HAP-1 (cell line): ENCODE results near the gene USP6NL.

Source experiments
- DNase-seq, 2 experiments: peaks; one replicate each; pipeline ENCODE4 v3.0.0-alpha.2; 2016 to 2020; ENCODE audit warnings: low spot score in 2 of 2
- H3K27me3 ChIP-seq: fragments of 250-450 bp; sonication (Bioruptor Pico); 2 replicates; pipeline ENCODE4 v1.5.1; 2020; ENCODE audit warnings: low read depth, mild to moderate bottlenecking, moderate library complexity
- H3K36me3 ChIP-seq: fragments of 250-450 bp; sonication (Bioruptor Pico); replicated peaks from 2 replicates; pipeline ENCODE4 v1.5.1; 2020; ENCODE audit warnings: mild to moderate bottlenecking
- H3K4me1 ChIP-seq: fragments of 250-450 bp; sonication (Bioruptor Pico); 2 replicates; pipeline ENCODE4 v1.5.1; 2020; ENCODE audit warnings: mild to moderate bottlenecking
- H3K4me3 ChIP-seq: fragments of 250-450 bp; sonication (Bioruptor Pico); 2 replicates; pipeline ENCODE4 v1.5.1; 2020; ENCODE audit warnings: mild to moderate bottlenecking, moderate library complexity
- H3K9me3 ChIP-seq: fragments of 250-450 bp; sonication (Bioruptor Pico); 2 replicates; pipeline ENCODE4 v1.5.1; 2020; ENCODE audit warnings: mild to moderate bottlenecking, moderate library complexity
- in situ Hi-C: fragments of 300-500 bp; cut with MboI; formaldehyde crosslinking; loops from 3 replicates; pipeline ENCODE4 v1.14.3; 2020; ENCODE audit warnings: low sequenced_read_pairs, inconsistent platforms, mixed read lengths

Gene USP6NL

DNA sequence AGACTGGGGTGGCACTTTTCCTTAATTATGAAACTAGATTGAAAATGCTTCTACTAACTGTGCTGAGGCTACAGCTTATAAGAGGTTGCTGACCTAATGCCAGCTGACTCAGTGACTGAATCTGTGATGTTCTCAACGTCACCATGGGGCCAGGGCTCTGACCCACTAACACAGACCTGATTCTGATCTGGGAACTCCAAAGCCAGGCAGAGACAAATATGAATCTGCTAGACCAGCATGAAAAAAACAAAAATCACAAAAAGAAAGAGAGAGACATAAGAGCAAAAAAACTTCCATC, 16.1 kb downstream of the USP6NL start:
- no peaks in the 10 kb centered on the region for H3K9me3 ChIP-seq
- no peak for DNase-seq
- H3K4me3 ChIP-seq: no peak overlapping the region
- H3K36me3 ChIP-seq: no peaks in the 10 kb centered on the region
- in situ Hi-C loops: no loop called here
- no peaks in the 10 kb centered on the region; the same call in 1 of the 2 replicates for H3K4me1 ChIP-seq
- no peaks in the 10 kb centered on the region for H3K27me3 ChIP-seq

- in situ Hi-C loops: no loop called here
- no peaks in the 10 kb centered on the region for H3K27me3 ChIP-seq
- DNase-seq: no peak
- H3K4me3 ChIP-seq: no peak overlapping the region
- no peaks in the 10 kb centered on the region for H3K9me3 ChIP-seq
- no peaks in the 10 kb centered on the region for H3K36me3 ChIP-seq
- H3K4me1 ChIP-seq: no peaks in the 10 kb centered on the region; the same call in 1 of the 2 replicates
These were observed 16.7 kb downstream of the USP6NL start for GRCh38 chr10:11594589-11595394.

DNA sequence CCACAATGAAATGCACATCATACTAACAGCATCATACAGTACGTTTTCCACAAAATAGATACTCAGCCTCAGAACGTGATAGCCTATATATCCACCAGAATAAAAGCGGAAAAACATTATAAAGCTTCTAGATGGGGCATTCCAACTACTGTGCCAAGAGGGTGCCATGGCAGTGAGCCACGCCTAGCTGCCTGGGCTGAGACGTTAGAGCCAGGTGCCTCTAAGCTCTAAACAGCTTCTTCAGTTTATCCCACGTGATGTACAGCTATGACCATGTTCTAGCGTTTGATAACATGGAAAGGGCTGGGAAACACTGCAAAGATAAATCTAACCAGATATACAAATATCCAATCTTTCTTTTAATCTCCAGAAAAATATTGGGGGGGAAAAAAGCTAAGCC, 17.8 kb downstream of the USP6NL start:
- H3K9me3 ChIP-seq: no peaks in the 10 kb centered on the region
- no peak overlapping the region for H3K4me3 ChIP-seq
- in situ Hi-C loops: no loop called here
- no peaks in the 10 kb centered on the region for H3K27me3 ChIP-seq
- no peak for DNase-seq
- H3K36me3 ChIP-seq: no peaks in the 10 kb centered on the region
- peaks cover 6% of the 10 kb centered on the region for H3K4me1 ChIP-seq

DNA sequence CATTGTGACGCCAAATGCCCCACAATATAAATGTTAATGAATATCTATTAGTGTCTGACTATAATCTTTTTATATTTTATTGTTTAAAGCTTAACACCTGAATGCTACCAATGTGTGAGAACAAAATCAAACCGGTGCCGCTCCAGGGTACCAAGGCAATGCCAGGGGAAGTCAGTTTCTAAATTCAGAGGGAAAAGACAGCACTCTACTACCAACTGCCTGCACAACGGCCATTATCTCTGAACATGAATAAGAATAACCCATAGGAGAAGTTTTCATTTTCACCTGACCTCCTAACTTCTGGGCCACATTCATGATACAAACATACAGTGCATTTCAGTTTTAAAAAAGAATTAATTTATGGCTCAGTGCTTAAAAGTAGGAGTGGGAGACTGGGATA, 21.7 kb downstream of the USP6NL start:
- in situ Hi-C loops: no loop called here
- Histone ChIP-seq H3K4me3 (no peak overlapping the region), H3K27me3 (no peaks in the 10 kb centered on the region), H3K4me1 (peaks cover 6% of the 10 kb centered on the region), H3K9me3 (no peaks in the 10 kb centered on the region), H3K36me3 (no peaks in the 10 kb centered on the region)
- no peak for DNase-seq

DNA sequence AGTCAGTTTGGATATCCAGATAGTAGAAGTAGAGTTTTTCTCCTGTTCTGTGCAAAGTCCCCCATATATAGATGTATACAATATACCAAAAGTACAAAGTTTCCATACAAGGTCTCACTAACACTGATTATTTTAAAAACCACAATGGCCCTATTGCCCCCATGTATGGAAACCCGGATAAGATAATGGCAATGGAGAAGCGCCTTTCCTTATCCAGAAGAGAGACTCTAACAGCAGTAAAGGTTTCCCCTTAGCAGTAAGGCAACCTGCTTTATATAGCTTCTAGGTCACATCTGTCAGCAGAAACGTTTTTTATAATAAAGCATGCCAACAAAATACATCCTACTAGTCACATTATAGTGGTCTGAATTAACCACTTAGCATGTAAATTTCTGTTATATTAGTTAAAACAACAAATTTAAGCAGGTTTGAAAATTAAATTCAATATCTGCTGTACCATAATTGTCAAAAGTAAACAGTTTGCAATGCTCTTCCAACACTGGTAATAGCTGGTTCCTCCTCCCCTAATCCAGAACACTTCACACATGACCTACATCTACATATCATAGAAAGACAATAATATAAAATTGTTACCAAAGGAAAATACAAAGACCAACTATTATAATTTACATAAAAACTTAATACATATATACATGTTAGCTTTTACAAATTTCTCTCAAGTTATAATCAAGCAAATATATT, 22.4 kb downstream of the USP6NL start:
- no peaks in the 10 kb centered on the region for H3K36me3 ChIP-seq
- no peak overlapping the region for H3K4me3 ChIP-seq
- in situ Hi-C loops: no loop called here
- H3K27me3 ChIP-seq: no peaks in the 10 kb centered on the region
- no peak for DNase-seq
- H3K4me1 ChIP-seq: peaks cover 6% of the 10 kb centered on the region
- no peaks in the 10 kb centered on the region for H3K9me3 ChIP-seq

GRCh38 chr10:11587722-11588259, 23.7 kb downstream of the USP6NL start:
- H3K27me3 ChIP-seq: no peaks in the 10 kb centered on the region
- peaks cover 6% of the 10 kb centered on the region for H3K4me1 ChIP-seq
- H3K4me3 ChIP-seq: no peak overlapping the region
- no peak for DNase-seq
- H3K36me3 ChIP-seq: no peaks in the 10 kb centered on the region
- in situ Hi-C loops: no loop called here
- H3K9me3 ChIP-seq: no peaks in the 10 kb centered on the region

DNA sequence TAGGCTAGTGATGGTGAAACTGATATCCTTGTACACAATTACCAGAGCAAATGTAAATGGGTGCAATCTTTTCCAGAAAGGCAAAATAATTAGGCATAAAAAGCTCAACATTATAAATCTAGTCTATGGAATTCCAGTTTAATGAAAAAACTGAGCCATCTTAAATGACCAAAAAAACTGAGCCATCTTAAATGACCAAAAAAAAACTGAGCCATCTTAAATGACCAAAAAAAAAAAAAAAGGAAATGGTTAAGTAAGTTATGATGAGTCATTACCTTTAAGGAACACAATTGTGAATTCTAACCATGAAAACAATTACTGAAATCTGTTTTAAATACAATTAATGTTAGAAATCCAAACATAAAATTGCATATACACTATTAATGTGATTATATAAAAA, 25.3 kb downstream of the USP6NL start:
- H3K4me1 ChIP-seq: peaks cover 6% of the 10 kb centered on the region
- no peaks in the 10 kb centered on the region for H3K27me3 ChIP-seq
- H3K36me3 ChIP-seq: no peaks in the 10 kb centered on the region
- H3K9me3 ChIP-seq: no peaks in the 10 kb centered on the region
- DNase-seq: no peak
- H3K4me3 ChIP-seq: no peak overlapping the region
- in situ Hi-C loops: no loop called here

- Histone ChIP-seq H3K4me3 (no peak overlapping the region), H3K27me3 (no peaks in the 10 kb centered on the region), H3K9me3 (no peaks in the 10 kb centered on the region), H3K4me1 (no peaks in the 10 kb centered on the region), H3K36me3 (no peaks in the 10 kb centered on the region)
- DNase-seq: no peak
- in situ Hi-C loops: no loop called here
These were observed 30.2 kb downstream of the USP6NL start for GRCh38 chr10:11581213-11581612.

GRCh38 chr10:11579885-11580284, 31.6 kb downstream of the USP6NL start:
- H3K4me1 ChIP-seq: no peaks in the 10 kb centered on the region
- H3K27me3 ChIP-seq: no peaks in the 10 kb centered on the region
- in situ Hi-C loops: no loop called here
- no peak for DNase-seq
- H3K36me3 ChIP-seq: no peaks in the 10 kb centered on the region
- no peaks in the 10 kb centered on the region for H3K9me3 ChIP-seq
- no peak overlapping the region for H3K4me3 ChIP-seq

- Histone ChIP-seq H3K4me3 (no peak overlapping the region), H3K9me3 (no peaks in the 10 kb centered on the region), H3K36me3 (no peaks in the 10 kb centered on the region), H3K4me1 (peaks cover under 1% of the 10 kb centered on the region), H3K27me3 (no peaks in the 10 kb centered on the region)
- DNase-seq: no peak
- in situ Hi-C loops: no loop called here
These were observed 32.6 kb downstream of the USP6NL start for GRCh38 chr10:11578802-11579255.

DNA sequence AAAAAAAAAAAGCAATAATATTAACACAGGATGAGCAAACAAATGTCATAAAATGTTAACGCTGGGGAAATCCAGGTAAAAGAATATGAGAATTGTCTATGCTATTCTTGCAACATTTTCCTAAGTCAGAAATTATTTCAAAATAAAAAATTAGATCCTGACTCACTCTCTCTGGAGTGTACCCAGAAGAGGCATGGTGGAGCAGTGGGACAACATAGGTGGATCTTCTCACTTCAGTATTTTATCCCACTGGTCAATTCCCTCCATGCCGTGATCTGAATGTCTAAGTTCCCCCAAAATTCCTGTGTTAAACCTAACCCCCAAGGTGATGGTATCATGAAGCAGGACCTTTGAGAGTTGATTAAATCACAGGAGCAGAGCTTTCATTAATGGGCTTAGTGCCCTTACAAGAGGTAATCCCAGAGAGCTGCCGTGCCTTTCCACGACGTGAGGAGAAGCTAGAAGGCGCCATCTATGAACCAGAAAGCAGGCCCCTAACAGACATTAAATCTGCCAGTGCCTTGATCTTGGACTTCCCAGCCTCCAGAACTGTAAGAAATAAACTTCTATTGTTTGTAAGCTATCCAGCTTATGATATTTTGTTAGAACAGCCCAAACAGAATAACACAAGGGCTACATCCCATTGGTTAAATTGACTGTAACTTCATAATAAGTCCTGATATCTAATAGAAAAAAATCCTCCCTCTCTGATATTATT, 35.2 kb downstream of the USP6NL start:
- no peaks in the 10 kb centered on the region for H3K9me3 ChIP-seq
- no peak for DNase-seq
- H3K36me3 ChIP-seq: no peaks in the 10 kb centered on the region
- in situ Hi-C loops: no loop called here
- H3K27me3 ChIP-seq: no peaks in the 10 kb centered on the region
- no peak overlapping the region for H3K4me3 ChIP-seq
- H3K4me1 ChIP-seq: peaks cover 3% of the 10 kb centered on the region

DNA sequence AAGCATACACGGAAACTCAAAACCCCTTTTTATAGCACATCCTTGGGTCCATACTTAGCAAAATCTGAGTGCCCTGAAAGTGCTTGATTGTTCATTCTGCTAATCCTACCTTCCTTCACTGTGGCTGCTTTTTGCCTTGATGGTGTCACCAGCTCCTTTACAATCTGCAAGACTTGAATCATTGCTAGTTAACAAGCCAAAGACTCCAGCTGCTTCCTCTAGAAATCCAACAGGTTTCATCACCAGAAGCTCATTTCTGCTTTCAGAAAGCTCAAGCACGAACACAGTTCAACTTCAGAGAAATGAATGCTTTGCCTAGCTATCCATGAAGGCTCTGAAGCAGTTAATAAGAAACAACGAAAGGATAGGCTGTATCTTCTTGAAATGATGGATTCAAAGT, 38.0 kb downstream of the USP6NL start:
- H3K4me3 ChIP-seq: no peak overlapping the region
- no peaks in the 10 kb centered on the region for H3K36me3 ChIP-seq
- no peak for DNase-seq
- H3K4me1 ChIP-seq: peaks cover 3% of the 10 kb centered on the region
- no peaks in the 10 kb centered on the region for H3K27me3 ChIP-seq
- H3K9me3 ChIP-seq: no peaks in the 10 kb centered on the region
- in situ Hi-C loops: no loop called here

DNA sequence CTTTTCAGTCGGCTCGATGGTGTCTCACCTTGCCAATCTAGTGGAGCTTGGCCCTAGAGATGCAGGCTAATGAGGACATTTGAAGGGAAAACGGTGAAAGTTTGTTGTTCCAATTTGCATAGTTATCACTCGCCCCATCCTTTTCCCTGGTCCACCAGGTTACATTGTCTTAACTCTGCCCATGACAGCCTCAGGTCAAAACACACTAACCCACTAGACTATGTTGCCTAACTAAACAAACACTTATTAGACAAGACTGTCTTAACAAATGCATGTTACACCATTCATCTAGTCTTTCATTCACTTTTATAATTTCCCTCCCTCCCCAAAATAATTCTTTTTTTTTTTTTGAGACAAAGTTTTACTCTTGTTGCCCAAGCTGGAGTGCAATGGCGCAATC, 40.7 kb downstream of the USP6NL start:
- no peak overlapping the region for H3K4me3 ChIP-seq
- H3K27me3 ChIP-seq: no peaks in the 10 kb centered on the region
- H3K36me3 ChIP-seq: no peaks in the 10 kb centered on the region
- no peaks in the 10 kb centered on the region for H3K9me3 ChIP-seq
- no peak for DNase-seq
- H3K4me1 ChIP-seq: peaks cover 6% of the 10 kb centered on the region
- in situ Hi-C loops: no loop called here

- DNase-seq: no peak
- no peak overlapping the region for H3K4me3 ChIP-seq
- H3K4me1 ChIP-seq: peaks cover 6% of the 10 kb centered on the region
- H3K9me3 ChIP-seq: no peaks in the 10 kb centered on the region
- H3K27me3 ChIP-seq: no peaks in the 10 kb centered on the region
- in situ Hi-C loops: no loop called here
- H3K36me3 ChIP-seq: no peaks in the 10 kb centered on the region
These were observed 42.0 kb downstream of the USP6NL start for GRCh38 chr10:11569471-11569870.
